ENCODE results near the gene DBN1. TPM values are rescaled to one million over a fixed set of nuclear protein-coding genes. Genes with fewer than 3 reads are reported as not detected.

DBN1 gene
- polyA plus RNA-seq, 2 of the 4 experiments (the other 2 are of a cell fraction), result 47.7 to 107 TPM

DNA sequence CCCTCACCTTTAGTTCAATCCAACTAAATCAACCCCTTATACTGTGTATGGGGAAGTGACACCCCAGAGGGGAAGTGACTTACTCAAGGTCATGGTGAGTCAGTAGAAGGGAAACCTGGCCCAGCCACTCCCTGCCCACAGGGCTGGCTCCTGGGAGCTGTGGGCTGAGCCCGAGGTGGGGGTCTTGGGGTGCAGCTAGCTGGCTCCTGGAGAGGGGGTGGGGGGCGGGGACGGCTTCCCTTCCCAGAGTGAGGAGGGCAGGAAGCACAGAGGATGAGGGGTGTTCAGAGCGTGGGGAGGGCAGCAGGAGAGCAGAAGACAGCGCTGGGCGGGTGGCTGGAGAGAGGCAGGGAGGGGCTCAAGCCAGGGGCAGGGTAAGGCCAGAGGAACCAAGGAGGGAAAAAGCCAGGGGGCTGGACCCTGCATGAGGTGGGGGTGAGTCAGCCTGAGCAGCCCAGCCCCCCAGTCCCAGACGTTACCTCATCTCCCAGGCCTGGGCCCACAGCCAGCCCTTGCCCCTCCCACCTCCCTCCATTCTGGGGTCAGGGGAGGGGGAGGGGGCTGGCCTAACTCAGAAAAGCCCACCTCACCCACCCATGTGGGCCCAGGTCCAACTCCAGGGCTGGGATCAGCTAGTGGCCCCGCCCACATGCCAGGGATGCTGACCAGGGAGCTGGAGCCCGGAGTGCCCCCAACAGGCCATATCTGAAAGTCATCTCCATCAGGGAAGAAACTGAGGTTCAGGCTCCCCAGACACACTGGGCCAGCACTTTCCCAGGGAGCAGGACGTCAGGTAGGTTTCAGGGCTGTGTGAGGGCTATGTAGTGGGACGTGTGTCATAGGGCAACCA lies 21.1 kb upstream of the DBN1 start:
- FAIRE-seq, result no peak
- ChIA-PET CTCF (interaction anchor here (1.4 to 18.1 kb wide), 7 partner anchors 8 to 113 kb away, joined by 5 to 354 read pairs (median 100); partner anchors contain the start of genes DBN1, PDLIM7, PFN3 and PRR7), POLR2A (interaction anchor here (1.0 to 1.5 kb wide), 4 partner anchors 17 to 90 kb away, joined by 3 to 4 read pairs (median 4); no protein-coding TSS in a partner anchor)
- Histone ChIP-seq H3K4me2 (peak overlapping the region; percentile 98), H3K4me3 (peak overlapping the region; percentile 63; the same call in 1 of the 3 replicates), H3K4me1 (peaks cover 63% of the 10 kb centered on the region), H3K9me3 (no peaks in the 10 kb centered on the region), H3K27ac (peak overlapping the region; percentile 82 to 95)
- DNase-seq (ENCODE audit: low read depth in 1 of 2, low spot score in 1 of 2), result peak; percentile 70 to 82
- 26% methylated on average over 8 of the region's 11 CpGs for WGBS (ENCODE audit: missing lambda C conversion rate)
- TF ChIP-seq, protein P1, sequence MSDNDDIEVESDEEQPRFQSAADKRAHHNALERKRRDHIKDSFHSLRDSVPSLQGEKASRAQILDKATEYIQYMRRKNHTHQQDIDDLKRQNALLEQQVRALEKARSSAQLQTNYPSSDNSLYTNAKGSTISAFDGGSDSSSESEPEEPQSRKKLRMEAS (IDR thresholded peaks at IDR 0.05), result peak; percentile 47
- TF ChIP-seq JUNB (IDR thresholded peaks at IDR 0.05), result peak; percentile 51
- peak; percentile 11 for TF ChIP-seq CHD2 (IDR thresholded peaks at IDR 0.05; ENCODE audit: low read length, partially characterized antibody)
- TF ChIP-seq ZSCAN20 (CRISPR knock-in tag; IDR thresholded peaks at IDR 0.05), result no peak
- peak in 1 of 2 experiments; percentile 65; a peak in 2 of 5 replicates for TF ChIP-seq JUN (IDR thresholded peaks at IDR 0.05)
- TF ChIP-seq, protein P2, sequence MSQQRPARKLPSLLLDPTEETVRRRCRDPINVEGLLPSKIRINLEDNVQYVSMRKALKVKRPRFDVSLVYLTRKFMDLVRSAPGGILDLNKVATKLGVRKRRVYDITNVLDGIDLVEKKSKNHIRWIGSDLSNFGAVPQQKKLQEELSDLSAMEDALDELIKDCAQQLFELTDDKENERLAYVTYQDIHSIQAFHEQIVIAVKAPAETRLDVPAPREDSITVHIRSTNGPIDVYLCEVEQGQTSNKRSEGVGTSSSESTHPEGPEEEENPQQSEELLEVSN (IDR thresholded peaks at IDR 0.05; ENCODE audit: borderline replicate concordance, low read depth), result no peak
- TF ChIP-seq, protein P3, sequence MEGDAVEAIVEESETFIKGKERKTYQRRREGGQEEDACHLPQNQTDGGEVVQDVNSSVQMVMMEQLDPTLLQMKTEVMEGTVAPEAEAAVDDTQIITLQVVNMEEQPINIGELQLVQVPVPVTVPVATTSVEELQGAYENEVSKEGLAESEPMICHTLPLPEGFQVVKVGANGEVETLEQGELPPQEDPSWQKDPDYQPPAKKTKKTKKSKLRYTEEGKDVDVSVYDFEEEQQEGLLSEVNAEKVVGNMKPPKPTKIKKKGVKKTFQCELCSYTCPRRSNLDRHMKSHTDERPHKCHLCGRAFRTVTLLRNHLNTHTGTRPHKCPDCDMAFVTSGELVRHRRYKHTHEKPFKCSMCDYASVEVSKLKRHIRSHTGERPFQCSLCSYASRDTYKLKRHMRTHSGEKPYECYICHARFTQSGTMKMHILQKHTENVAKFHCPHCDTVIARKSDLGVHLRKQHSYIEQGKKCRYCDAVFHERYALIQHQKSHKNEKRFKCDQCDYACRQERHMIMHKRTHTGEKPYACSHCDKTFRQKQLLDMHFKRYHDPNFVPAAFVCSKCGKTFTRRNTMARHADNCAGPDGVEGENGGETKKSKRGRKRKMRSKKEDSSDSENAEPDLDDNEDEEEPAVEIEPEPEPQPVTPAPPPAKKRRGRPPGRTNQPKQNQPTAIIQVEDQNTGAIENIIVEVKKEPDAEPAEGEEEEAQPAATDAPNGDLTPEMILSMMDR (IDR thresholded peaks at IDR 0.05), result peak; percentile 34
- TF ChIP-seq GATA3 (IDR thresholded peaks at IDR 0.05; ENCODE audit: borderline replicate concordance), result peak; percentile 47; the same call in 1 of the 2 replicates
- TF ChIP-seq FOSL2 (IDR thresholded peaks at IDR 0.05), result peak; percentile 51
- TF ChIP-seq FOSL2 (CRISPR knock-in tag; IDR thresholded peaks at IDR 0.05), result peak; percentile 83
- no peak for TF ChIP-seq FOSB (CRISPR knock-in tag; IDR thresholded peaks at IDR 0.05)
- TF ChIP-seq CEBPB (IDR thresholded peaks at IDR 0.05), result peak in 1 of 2 experiments; percentile 22; a peak in 1 of 4 replicates
- peak; percentile 25 to 32 for ATAC-seq

DNA sequence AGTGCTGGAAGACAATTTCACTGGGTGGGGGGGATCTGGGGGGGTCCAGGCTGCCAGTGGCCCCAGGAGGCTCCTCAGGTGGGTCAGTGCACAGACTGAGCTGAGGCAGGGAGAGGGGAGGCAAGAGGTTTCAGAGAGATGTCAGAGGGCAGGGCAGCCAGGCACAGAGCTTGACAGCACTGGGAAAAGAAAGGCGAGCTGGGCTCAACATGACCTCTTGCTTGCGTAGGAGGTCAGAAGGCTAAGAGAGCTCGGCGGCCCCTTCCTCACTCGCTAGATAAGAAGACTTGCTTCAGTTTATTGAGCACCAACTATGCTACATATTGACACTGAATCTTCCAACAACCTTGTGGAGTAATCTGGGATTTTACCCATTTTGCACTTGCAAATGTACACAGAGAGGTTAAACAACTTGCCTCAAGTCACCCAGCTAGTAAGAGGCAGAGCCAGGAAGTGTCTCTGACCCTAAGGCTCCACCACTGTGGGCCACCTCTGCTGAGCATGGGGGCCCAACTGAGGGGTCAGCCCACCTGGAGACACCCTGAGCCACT lies 20.4 kb upstream of the DBN1 start:
- no peak for ATAC-seq
- Histone ChIP-seq H3K4me1 (peaks cover 63% of the 10 kb centered on the region), H3K27ac (peak overlapping the region; percentile 82 to 95), H3K9me3 (no peaks in the 10 kb centered on the region), H3K4me2 (peak overlapping the region; percentile 98), H3K4me3 (0 out of 3 replicates have a peak overlapping the region, but pooled peaks have one; percentile 12)
- FAIRE-seq, result no peak
- CTCF ChIA-PET, result interaction anchor here (1.4 to 18.1 kb wide), 6 partner anchors 8 to 105 kb away, joined by 4 to 354 read pairs (median 121); partner anchors contain the start of genes DBN1, PDLIM7, PFN3 and PRR7
- POLR2A ChIA-PET, result interaction anchor here (1.1 to 1.2 kb wide), 2 partner anchors 22 to 90 kb away, joined by 3 to 4 read pairs; no protein-coding TSS in a partner anchor
- WGBS (ENCODE audit: missing lambda C conversion rate), result 93% methylated on average over 5 of the region's 5 CpGs
- no peak for TF ChIP-seq PHF8 (IDR thresholded peaks at IDR 0.05; ENCODE audit: borderline replicate concordance, low read depth)
- TF ChIP-seq, protein P4, sequence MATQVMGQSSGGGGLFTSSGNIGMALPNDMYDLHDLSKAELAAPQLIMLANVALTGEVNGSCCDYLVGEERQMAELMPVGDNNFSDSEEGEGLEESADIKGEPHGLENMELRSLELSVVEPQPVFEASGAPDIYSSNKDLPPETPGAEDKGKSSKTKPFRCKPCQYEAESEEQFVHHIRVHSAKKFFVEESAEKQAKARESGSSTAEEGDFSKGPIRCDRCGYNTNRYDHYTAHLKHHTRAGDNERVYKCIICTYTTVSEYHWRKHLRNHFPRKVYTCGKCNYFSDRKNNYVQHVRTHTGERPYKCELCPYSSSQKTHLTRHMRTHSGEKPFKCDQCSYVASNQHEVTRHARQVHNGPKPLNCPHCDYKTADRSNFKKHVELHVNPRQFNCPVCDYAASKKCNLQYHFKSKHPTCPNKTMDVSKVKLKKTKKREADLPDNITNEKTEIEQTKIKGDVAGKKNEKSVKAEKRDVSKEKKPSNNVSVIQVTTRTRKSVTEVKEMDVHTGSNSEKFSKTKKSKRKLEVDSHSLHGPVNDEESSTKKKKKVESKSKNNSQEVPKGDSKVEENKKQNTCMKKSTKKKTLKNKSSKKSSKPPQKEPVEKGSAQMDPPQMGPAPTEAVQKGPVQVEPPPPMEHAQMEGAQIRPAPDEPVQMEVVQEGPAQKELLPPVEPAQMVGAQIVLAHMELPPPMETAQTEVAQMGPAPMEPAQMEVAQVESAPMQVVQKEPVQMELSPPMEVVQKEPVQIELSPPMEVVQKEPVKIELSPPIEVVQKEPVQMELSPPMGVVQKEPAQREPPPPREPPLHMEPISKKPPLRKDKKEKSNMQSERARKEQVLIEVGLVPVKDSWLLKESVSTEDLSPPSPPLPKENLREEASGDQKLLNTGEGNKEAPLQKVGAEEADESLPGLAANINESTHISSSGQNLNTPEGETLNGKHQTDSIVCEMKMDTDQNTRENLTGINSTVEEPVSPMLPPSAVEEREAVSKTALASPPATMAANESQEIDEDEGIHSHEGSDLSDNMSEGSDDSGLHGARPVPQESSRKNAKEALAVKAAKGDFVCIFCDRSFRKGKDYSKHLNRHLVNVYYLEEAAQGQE (IDR thresholded peaks at IDR 0.05), result no peak
- no peak for TF ChIP-seq KDM1A (IDR thresholded peaks at IDR 0.05; ENCODE audit: low read depth)
- TF ChIP-seq POLR2A (IDR thresholded peaks at IDR 0.05; ENCODE audit: low read length), result no peak
- TF ChIP-seq RCOR1 (IDR thresholded peaks at IDR 0.05; ENCODE audit: low read depth, low read length), result no peak
- TF ChIP-seq BHLHE40 (IDR thresholded peaks at IDR 0.05; ENCODE audit: low read depth, low read length), result no peak
- TF ChIP-seq MAZ (IDR thresholded peaks at IDR 0.05; ENCODE audit: borderline replicate concordance, low read depth, low read length), result no peak
- no peak for DNase-seq (ENCODE audit: low read depth in 1 of 2, low spot score in 1 of 2)

All from A549 (cell line).